Osteoblast (primary cell): Measurements from ENCODE around the gene KIFAP3. TPM values are rescaled to one million over a fixed set of nuclear protein-coding genes. Genes with fewer than 3 reads are reported as not detected.
A peak's percentile ranks its signal among the peaks of the same experiment; 100 is the strongest.

Experiments
- DNase-seq: peaks from one replicate; pipeline ENCODE4 v3.0.0; 2011; ENCODE audit warnings: low spot score, mixed read lengths; ENCODE audit not compliant: insufficient read length; ENCODE audit errors: missing footprints
- H2AFZ ChIP-seq: 2 replicates; pipeline ENCODE4 v1.6.0; 2011; ENCODE audit warnings: mild to moderate bottlenecking, low read length
- H3K27ac ChIP-seq: 2 replicates; pipeline ENCODE4 v1.5.1; 2011; ENCODE audit warnings: mild to moderate bottlenecking, low read depth, low read length, moderate library complexity
- H3K27me3 ChIP-seq: 2 replicates; pipeline ENCODE4 v1.6.0; 2012; ENCODE audit warnings: mild to moderate bottlenecking, control low read depth, inconsistent platforms, low read length, moderate library complexity; ENCODE audit not compliant: insufficient read depth
- H3K36me3 ChIP-seq: 2 replicates; pipeline ENCODE4 v1.5.1; 2011; ENCODE audit warnings: mild to moderate bottlenecking, low read length, control low read depth, moderate library complexity; ENCODE audit not compliant: insufficient read depth
- H3K4me1 ChIP-seq: 2 replicates; pipeline ENCODE4 v1.5.1; 2011; ENCODE audit warnings: mild to moderate bottlenecking, low read length, control low read depth, moderate library complexity; ENCODE audit not compliant: insufficient read depth
- H3K4me2 ChIP-seq: 2 replicates; pipeline ENCODE4 v1.6.0; 2011; ENCODE audit warnings: mild to moderate bottlenecking, low read length; ENCODE audit not compliant: insufficient read depth
- H3K4me3 ChIP-seq: fragments of 200-600 bp; sonication (generic); 3 replicates; pipeline ENCODE4 v1.5.1; 2012; ENCODE audit warnings: mild to moderate bottlenecking, low read length, inconsistent platforms; ENCODE audit not compliant: insufficient read depth
- H3K79me2 ChIP-seq: 2 replicates; pipeline ENCODE4 v1.6.0; 2012; ENCODE audit warnings: mild to moderate bottlenecking, low read length, control low read depth, inconsistent platforms; ENCODE audit not compliant: insufficient read depth
- H3K9me3 ChIP-seq: 2 replicates; pipeline ENCODE4 v1.5.1; 2011; ENCODE audit warnings: low read depth, low read length, control low read depth
- H4K20me1 ChIP-seq: 2 replicates; pipeline ENCODE4 v1.6.0; 2012; ENCODE audit warnings: mild to moderate bottlenecking, low read length, control low read depth; ENCODE audit not compliant: insufficient read depth
- CTCF ChIP-seq: IDR thresholded peaks from 2 replicates; pipeline ENCODE4 v1.5.1; 2011; ENCODE audit warnings: mild to moderate bottlenecking, low read depth, low read length, moderate library complexity; ENCODE audit errors: extremely low read depth
- total RNA-seq: library from RNA; depleted of rRNA; stranded (reverse); fragments of >200 nt; gene quantifications from 2 replicates; pipeline ENCODE4 v1.2.3, GENCODE V29; 2012

KIFAP3 gene
- total RNA-seq, 1 donor: 44.9 TPM

- no peaks in the 10 kb centered on the region for H3K36me3 ChIP-seq
- TF ChIP-seq CTCF: no peak
- H3K27ac ChIP-seq: no peak overlapping the region
- no peaks in the 10 kb centered on the region for H3K27me3 ChIP-seq
- H2AFZ ChIP-seq: no peak overlapping the region
- no peaks in the 10 kb centered on the region for H4K20me1 ChIP-seq
- H3K4me3 ChIP-seq: no peak overlapping the region
- no peak for DNase-seq
- H3K4me2 ChIP-seq: peak overlapping the region; percentile 28
- H3K9me3 ChIP-seq: no peaks in the 10 kb centered on the region
- no peaks in the 10 kb centered on the region for H3K79me2 ChIP-seq
- H3K4me1 ChIP-seq: peaks cover 18% of the 10 kb centered on the region
Observed at GRCh38 chr1:169933984-169934725, 140.3 kb downstream of the KIFAP3 start.

- H3K27me3 ChIP-seq: no peaks in the 10 kb centered on the region
- H4K20me1 ChIP-seq: no peaks in the 10 kb centered on the region
- no peak overlapping the region for H3K4me3 ChIP-seq
- no peaks in the 10 kb centered on the region for H3K9me3 ChIP-seq
- no peak overlapping the region for H2AFZ ChIP-seq
- H3K79me2 ChIP-seq: no peaks in the 10 kb centered on the region
- no peak for DNase-seq
- peaks cover 18% of the 10 kb centered on the region for H3K4me1 ChIP-seq
- H3K27ac ChIP-seq: peak overlapping the region; percentile 9
- no peak for TF ChIP-seq CTCF
- H3K4me2 ChIP-seq: peak overlapping the region; percentile 19
- no peaks in the 10 kb centered on the region for H3K36me3 ChIP-seq
Observed at GRCh38 chr1:169931795-169932231, 142.7 kb downstream of the KIFAP3 start.

- no peak overlapping the region for H3K4me2 ChIP-seq
- H3K4me1 ChIP-seq: peaks cover 13% of the 10 kb centered on the region
- no peaks in the 10 kb centered on the region for H3K36me3 ChIP-seq
- no peaks in the 10 kb centered on the region for H3K79me2 ChIP-seq
- H3K9me3 ChIP-seq: no peaks in the 10 kb centered on the region
- no peak overlapping the region for H2AFZ ChIP-seq
- no peak for TF ChIP-seq CTCF
- H3K27me3 ChIP-seq: no peaks in the 10 kb centered on the region
- no peak overlapping the region for H3K27ac ChIP-seq
- no peak for DNase-seq
- H3K4me3 ChIP-seq: no peak overlapping the region
- no peaks in the 10 kb centered on the region for H4K20me1 ChIP-seq
Observed at GRCh38 chr1:169929210-169929526, 145.3 kb downstream of the KIFAP3 start.

- no peaks in the 10 kb centered on the region for H3K27me3 ChIP-seq
- H3K4me3 ChIP-seq: no peak overlapping the region
- no peaks in the 10 kb centered on the region for H3K79me2 ChIP-seq
- no peaks in the 10 kb centered on the region for H3K36me3 ChIP-seq
- no peaks in the 10 kb centered on the region for H3K9me3 ChIP-seq
- H3K4me2 ChIP-seq: no peak overlapping the region
- DNase-seq: no peak
- TF ChIP-seq CTCF: peak; percentile 72
- no peak overlapping the region for H2AFZ ChIP-seq
- H4K20me1 ChIP-seq: no peaks in the 10 kb centered on the region
- H3K27ac ChIP-seq: no peak overlapping the region
- peaks cover 11% of the 10 kb centered on the region for H3K4me1 ChIP-seq
Observed at GRCh38 chr1:169928438-169929209, 145.9 kb downstream of the KIFAP3 start.
